OCI-LY3 (cell line): ENCODE results near the gene SF3B6.
A peak's percentile ranks its signal among the peaks of the same experiment; 100 is the strongest.

ENCODE experiments used
- H2AFZ ChIP-seq: fragments of 200-600, 300-600 bp; shearing (Covaris generic); 2 replicates; pipeline ENCODE4 v1.6.0; 2014; ENCODE audit warnings: antibody characterized with exemption, low read depth, low read length
- H3K27ac ChIP-seq: fragments of 200-600, 300-600 bp; sonication (generic); 2 replicates; pipeline ENCODE4 v1.5.1; 2014; ENCODE audit warnings: mild to moderate bottlenecking, low read length, moderate library complexity, mixed read lengths
- H3K27me3 ChIP-seq: fragments of 200-600, 300-600 bp; sonication (generic); 2 replicates; pipeline ENCODE4 v1.6.1; 2014; ENCODE audit warnings: low read depth, low read length, mixed read lengths
- H3K36me3 ChIP-seq: fragments of 200-600, 300-600 bp; sonication (generic); replicated peaks from 2 replicates; pipeline ENCODE3; 2014; ENCODE audit warnings: low read depth, low read length, mixed read lengths
- H3K4me1 ChIP-seq: fragments of 300-600, 200-600 bp; sonication (generic); 2 replicates; pipeline ENCODE4 v1.6.1; 2014; ENCODE audit warnings: low read length, mixed read lengths
- H3K4me2 ChIP-seq: fragments of 200-600, 300-600 bp; sonication (generic); 2 replicates; pipeline ENCODE4 v1.6.1; 2014; ENCODE audit warnings: low read length, mixed read lengths
- H3K4me3 ChIP-seq: fragments of 300-600, 200-600 bp; sonication (generic); 2 replicates; pipeline ENCODE4 v1.5.1; 2014; ENCODE audit warnings: antibody characterized with exemption, mild to moderate bottlenecking, low read length, moderate library complexity
- H3K79me2 ChIP-seq: fragments of 300-600, 200-600 bp; shearing (Covaris generic); 2 replicates; pipeline ENCODE4 v1.6.1; 2014; ENCODE audit warnings: mild to moderate bottlenecking, low read length, mixed read lengths
- H3K9ac ChIP-seq: fragments of 300-600, 200-600 bp; shearing (Covaris generic); 2 replicates; pipeline ENCODE4 v1.6.0; 2014; ENCODE audit warnings: mild to moderate bottlenecking, low read length, moderate library complexity
- H3K9me3 ChIP-seq: fragments of 200-600, 300-600 bp; shearing (Covaris generic); 2 replicates; pipeline ENCODE4 v1.6.1; 2014; ENCODE audit warnings: low read length, mixed read lengths; ENCODE audit not compliant: insufficient read depth
- H4K20me1 ChIP-seq: fragments of 200-600, 300-600 bp; sonication (generic); 2 replicates; pipeline ENCODE4 v1.6.1; 2016; ENCODE audit warnings: low read length, mixed read lengths; ENCODE audit not compliant: insufficient read depth
- EZH2phosphoT487 ChIP-seq: fragments of 200-600 bp; shearing (Covaris generic); IDR thresholded peaks from 2 replicates; pipeline ENCODE4 v1.6.1; 2018; ENCODE audit warnings: antibody characterized with exemption, mixed run types, low read depth
- TF ChIP-seq, protein P1 (sequence below): fragments of 200-600, 300-600 bp; sonication (generic); IDR thresholded peaks from 2 replicates; pipeline ENCODE4 v1.5.1; 2014; ENCODE audit warnings: antibody characterized with exemption, low read length, low read depth

Gene SF3B6

DNA sequence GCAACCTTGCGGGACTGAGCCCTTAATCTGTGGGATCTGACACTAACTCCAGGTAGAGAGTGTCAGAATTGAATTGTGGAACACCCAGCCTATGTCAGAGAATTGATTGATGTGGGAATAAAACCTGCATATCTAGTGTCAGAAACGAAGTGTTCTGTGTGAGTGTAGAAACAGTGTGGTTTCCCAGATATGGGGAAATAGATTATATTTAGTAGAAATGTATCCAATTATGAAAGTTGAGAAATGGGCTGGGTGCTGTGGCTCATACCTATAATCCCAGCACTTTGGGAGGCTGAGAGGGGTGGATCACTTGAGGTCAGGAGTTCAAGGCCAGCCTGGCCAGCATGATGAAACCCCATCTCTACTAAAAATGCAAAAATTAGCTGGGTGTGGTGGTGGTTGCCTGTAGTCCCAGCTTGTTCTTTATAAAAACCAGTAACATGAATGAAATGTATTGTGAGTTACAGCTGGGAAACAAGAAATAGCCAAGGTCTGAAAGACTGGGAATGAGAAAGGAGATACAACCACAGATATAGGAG lies 12.8 kb upstream of the SF3B6 start:
- Histone ChIP-seq H3K9me3 (no peaks in the 10 kb centered on the region), H3K36me3 (no peaks in the 10 kb centered on the region), H4K20me1 (no peaks in the 10 kb centered on the region), H3K4me1 (peaks cover 5% of the 10 kb centered on the region), H3K27me3 (no peaks in the 10 kb centered on the region), H3K4me2 (no peak overlapping the region), H3K79me2 (no peaks in the 10 kb centered on the region), H3K27ac (no peak overlapping the region), H2AFZ (no peak overlapping the region), H3K4me3 (no peak overlapping the region), H3K9ac (no peak overlapping the region)
- no peak for TF ChIP-seq EZH2phosphoT487
- TF ChIP-seq, protein P1, sequence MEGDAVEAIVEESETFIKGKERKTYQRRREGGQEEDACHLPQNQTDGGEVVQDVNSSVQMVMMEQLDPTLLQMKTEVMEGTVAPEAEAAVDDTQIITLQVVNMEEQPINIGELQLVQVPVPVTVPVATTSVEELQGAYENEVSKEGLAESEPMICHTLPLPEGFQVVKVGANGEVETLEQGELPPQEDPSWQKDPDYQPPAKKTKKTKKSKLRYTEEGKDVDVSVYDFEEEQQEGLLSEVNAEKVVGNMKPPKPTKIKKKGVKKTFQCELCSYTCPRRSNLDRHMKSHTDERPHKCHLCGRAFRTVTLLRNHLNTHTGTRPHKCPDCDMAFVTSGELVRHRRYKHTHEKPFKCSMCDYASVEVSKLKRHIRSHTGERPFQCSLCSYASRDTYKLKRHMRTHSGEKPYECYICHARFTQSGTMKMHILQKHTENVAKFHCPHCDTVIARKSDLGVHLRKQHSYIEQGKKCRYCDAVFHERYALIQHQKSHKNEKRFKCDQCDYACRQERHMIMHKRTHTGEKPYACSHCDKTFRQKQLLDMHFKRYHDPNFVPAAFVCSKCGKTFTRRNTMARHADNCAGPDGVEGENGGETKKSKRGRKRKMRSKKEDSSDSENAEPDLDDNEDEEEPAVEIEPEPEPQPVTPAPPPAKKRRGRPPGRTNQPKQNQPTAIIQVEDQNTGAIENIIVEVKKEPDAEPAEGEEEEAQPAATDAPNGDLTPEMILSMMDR, result no peak

DNA sequence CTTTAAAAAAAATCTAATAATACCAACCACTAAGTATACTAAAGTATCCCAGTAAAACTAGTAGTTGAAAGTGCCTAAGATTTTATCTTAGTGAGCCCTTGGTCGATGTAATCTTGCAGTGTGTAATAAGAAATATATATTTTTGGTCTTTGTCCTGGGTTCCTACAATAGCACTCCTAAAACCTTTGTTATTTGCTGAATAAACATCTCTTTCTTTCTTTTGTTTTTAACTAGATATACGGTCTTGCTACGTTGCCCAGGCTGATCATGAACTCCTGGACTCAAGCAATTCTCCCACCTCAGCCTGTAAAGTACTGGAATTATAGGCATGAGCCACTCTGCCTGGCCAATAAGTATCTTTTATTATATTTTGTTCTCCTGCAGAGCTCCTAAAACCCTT lies 10.9 kb upstream of the SF3B6 start:
- no peaks in the 10 kb centered on the region for H4K20me1 ChIP-seq
- peaks cover 14% of the 10 kb centered on the region for H3K4me1 ChIP-seq
- H3K79me2 ChIP-seq, result no peaks in the 10 kb centered on the region
- no peak for TF ChIP-seq EZH2phosphoT487
- TF ChIP-seq, protein P1, result no peak
- no peaks in the 10 kb centered on the region for H3K36me3 ChIP-seq
- no peak overlapping the region for H3K4me2 ChIP-seq
- no peaks in the 10 kb centered on the region for H3K27me3 ChIP-seq
- no peaks in the 10 kb centered on the region for H3K9me3 ChIP-seq
- H3K9ac ChIP-seq, result no peak overlapping the region
- H2AFZ ChIP-seq, result no peak overlapping the region
- H3K27ac ChIP-seq, result no peak overlapping the region
- no peak overlapping the region for H3K4me3 ChIP-seq

DNA sequence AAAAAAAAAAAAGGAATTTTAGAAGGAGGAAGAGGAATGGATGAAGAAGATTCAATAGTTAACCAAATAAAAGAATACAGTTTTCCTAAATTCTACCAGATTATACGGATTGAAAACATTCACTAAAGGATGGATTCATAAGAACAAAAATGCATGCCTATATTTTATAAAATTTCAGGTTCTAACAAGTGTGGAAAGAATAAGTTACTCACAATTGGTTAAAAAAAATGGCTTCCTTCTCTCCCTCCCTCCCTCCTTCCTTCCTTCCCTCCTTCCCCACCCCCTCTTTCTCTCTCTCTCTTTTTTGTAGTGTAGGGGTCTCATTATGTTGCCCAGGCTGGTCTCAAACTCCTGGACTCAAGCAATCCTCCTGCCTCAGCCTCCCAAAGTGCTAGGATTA lies 10.1 kb upstream of the SF3B6 start:
- H3K4me3 ChIP-seq, result no peak overlapping the region
- H3K4me1 ChIP-seq, result peaks cover 14% of the 10 kb centered on the region
- H2AFZ ChIP-seq, result no peak overlapping the region
- no peaks in the 10 kb centered on the region for H3K27me3 ChIP-seq
- no peak overlapping the region for H3K9ac ChIP-seq
- no peak overlapping the region for H3K4me2 ChIP-seq
- H3K27ac ChIP-seq, result no peak overlapping the region
- H3K79me2 ChIP-seq, result no peaks in the 10 kb centered on the region
- H3K36me3 ChIP-seq, result no peaks in the 10 kb centered on the region
- H3K9me3 ChIP-seq, result no peaks in the 10 kb centered on the region
- TF ChIP-seq EZH2phosphoT487, result no peak
- TF ChIP-seq, protein P1, result no peak
- H4K20me1 ChIP-seq, result no peaks in the 10 kb centered on the region

DNA sequence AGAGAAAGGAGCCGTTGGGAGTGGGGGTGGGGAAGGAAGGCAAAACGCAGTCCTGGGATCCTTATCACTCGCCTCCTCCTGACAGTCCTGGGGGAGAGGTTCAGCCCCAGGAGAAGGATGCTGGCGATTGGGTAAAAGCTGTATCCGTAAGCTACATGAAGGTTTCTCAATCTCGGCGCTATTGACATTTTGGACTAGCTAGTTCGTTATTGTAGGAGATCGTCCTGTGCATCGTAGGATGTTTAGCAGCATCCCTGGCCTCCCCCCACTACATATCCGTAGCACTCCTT lies 9.0 kb upstream of the SF3B6 start:
- peak overlapping the region; percentile 83; the same call in 1 of the 2 replicates for H3K27ac ChIP-seq

More for the DNA sequence above, 9.0 kb upstream of the SF3B6 start:
- no peak for TF ChIP-seq EZH2phosphoT487
- TF ChIP-seq, protein P1, result no peak
- H3K4me1 ChIP-seq, result peaks cover 14% of the 10 kb centered on the region
- H3K9ac ChIP-seq, result peak overlapping the region; percentile 87
- no peaks in the 10 kb centered on the region for H4K20me1 ChIP-seq
- no peaks in the 10 kb centered on the region for H3K27me3 ChIP-seq
- H3K4me3 ChIP-seq, result peak overlapping the region; percentile 87
- H3K4me2 ChIP-seq, result peak overlapping the region; percentile 100
- peak overlapping the region; percentile 99 for H2AFZ ChIP-seq
- no peaks in the 10 kb centered on the region for H3K79me2 ChIP-seq
- H3K9me3 ChIP-seq, result no peaks in the 10 kb centered on the region
- H3K36me3 ChIP-seq, result no peaks in the 10 kb centered on the region
